ENCODE results near the gene SRA1.
"Not testable (repeated sequence)": the region's sequence is repeated elsewhere in the genome, so short reads cannot be mapped to it uniquely, and the experiment has no call there.

SRA1 gene

DNA sequence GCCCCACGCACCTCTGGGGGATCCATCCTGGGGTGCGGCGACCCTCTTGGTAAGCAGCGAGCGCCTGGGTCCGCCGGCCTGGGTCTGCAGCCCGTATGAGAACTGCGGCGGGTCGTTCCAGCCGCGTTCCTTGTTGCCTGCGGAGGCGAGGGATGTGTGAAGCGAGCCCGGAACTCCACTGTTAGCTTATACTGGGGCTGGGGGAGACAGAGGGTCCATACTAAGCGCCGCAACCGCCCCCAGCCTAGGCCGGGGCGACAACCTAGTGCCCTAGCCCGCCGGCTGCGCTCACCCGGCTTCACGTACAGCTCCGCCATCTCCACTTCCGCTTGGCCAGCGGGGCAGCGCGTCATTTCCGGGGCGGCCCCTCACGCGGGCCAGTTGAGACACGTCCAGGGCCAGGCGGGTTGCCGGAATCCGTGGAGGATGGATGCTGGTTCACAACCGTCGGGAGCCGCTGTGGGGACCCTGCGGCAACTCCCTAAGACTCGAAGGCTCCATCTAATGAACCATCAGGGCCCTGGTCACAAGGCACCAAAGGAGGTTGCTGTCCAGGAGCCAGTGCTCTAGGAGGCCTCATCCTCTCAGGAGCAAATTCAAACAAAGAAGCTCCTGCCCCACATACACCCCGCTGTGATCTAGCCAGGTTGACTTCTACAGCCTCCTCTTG lies at the start of gene SRA1:
SRA1 (minus strand) TSS at position 338 of the 670 bp plus-strand sequence; CDS start at position 317, 21 bp downstream.
- DNase-seq, result peak; percentile 91

DNA sequence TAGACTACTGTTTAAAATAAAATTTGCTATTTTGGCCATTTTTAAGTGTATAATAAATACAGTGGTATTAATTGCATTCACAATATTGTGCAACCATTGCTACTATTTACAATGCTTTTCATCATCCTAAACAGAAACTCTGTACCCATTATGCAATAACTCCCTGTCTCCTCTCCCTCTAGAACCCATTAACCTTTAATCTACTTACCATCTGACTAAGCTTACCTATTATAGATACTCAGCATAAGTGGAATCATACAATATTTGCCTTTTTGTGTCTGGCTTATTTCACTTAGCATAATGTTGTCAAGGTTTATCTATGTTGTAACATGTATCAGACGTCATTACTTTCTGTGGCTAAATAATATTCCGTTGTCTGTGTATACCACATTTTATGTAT lies 49.8 kb upstream of the SRA1 start:
- DNase-seq, result no peak

DNA sequence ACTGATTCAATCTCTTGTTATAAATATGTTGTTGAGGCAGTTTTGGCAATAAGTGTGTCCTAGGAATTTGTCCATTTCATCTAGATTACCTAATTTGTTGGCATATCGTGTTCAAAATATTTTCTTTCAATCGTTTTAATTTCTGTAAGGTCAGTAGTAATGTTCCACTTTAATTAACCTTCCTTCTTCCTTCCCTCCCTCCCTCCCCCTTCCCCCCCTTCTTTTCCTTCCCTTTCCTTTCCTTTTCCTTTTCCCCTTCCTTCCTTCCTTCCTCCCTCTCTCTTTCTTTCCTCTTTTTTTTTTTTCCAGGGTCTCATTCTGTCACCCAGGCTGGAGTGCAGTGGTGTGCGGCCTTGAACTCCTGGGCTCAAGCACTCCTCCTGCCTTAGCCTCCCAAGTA lies 48.6 kb upstream of the SRA1 start:
- DNase-seq, result no peak

DNA sequence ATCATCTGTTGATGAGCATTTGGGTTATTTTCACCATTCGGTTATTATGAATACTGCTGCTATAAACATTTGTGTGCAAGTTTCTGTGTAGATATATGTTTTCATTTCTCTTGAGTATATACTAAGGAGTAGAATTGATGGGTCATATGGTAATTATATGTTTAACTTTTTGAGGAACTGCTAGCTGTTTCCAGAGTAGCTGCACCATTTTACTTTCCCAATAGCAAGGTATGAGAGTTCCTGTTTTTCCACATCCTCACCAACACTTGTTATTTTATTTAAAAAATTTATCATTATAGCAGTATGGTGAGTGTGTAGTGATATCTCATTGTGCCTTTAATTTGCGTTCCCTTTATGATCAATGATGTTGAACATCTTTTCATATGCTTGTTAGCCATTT lies 46.5 kb upstream of the SRA1 start:
- no peak for DNase-seq

DNA sequence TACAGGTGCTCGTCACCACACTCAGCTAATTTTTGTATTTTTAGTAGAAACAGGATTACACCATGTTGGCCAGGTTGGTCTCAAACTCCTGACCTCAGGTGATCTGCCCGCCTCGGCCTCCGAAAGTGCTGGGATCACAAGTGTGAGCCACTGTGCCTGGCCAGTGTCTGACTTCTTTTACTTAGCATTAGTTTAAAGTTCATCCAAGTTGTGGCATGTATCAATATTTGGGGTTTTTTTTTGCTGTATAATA lies 46.1 kb upstream of the SRA1 start:
- not testable (repeated sequence) for DNase-seq

DNA sequence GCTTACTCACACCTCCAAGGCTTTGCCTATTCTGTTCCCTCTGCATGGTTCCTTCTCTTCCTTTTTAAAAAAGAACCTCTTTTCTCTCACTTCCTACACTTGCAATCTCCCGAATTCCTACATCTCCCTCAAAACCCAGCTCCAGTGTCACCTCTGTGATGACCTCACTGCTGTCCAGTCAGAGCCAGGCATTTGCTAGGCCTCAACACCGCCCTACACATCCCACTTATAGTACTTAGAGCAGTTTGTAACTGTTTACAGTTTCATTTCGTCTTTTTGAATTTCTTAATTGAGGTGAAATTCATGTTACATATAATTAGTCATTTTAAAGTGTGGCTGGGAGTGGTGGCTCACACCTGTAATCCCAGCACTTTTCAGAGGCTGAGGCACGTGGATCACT lies 44.9 kb upstream of the SRA1 start:
- DNase-seq, result no peak

DNA sequence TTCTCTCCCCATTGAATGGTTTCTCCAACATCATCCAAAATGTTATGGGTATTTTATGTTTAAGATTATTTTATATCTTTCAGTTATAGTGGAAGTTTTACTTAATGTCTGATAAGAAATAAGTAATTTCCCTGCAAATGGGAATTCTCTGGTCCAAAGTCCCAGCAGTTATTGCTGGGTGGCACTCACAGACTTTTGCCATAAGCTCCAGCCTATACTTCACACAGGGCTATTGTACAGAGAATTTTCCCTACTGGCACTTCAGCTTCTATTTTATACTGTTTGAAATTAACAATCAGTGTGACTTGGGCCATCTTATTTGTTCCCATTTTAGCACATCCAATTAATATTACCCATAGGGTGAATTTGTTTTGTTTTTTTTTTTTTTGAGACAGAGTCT lies 42.8 kb upstream of the SRA1 start:
- DNase-seq, result no peak

DNA sequence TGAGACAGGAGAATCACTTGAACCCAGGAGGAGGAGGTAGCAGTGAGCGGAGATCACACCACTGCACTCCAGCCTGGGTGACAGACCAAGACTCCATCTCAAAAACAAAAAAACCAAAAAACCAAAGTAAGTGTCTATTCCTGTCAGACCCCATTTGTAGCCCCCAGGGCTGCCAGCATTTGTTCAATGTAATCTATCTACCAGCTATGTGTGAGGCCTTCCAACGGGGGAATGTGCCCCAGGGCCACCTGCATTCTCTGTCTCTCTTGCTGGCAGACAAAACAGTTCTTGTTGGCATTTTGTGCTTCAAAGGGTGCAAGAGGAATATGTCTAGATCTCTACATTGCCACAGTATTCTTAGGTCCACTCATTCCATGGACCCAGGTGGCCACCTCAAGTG lies 41.6 kb upstream of the SRA1 start:
- no peak for DNase-seq

DNA sequence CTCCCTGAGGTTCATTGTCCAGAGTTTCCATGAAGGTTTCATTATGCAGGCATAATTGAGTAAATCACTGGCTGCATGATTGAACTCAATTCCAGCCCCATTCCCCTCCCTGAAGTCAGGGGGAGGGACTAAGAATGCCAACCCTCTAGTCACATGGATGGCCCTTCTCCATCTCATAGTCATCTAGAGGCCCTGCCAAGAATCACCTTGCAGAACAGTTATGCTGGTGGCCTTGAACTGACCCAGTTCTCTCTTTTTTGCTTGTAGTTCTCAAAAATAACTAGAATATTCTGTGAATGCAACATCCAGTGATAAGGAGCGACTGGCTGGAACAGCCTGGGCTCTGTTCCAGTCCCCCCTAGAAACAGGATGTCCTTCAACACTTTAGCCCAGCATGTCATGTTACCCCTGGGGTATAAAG lies 39.1 kb upstream of the SRA1 start:
- no peak for DNase-seq

DNA sequence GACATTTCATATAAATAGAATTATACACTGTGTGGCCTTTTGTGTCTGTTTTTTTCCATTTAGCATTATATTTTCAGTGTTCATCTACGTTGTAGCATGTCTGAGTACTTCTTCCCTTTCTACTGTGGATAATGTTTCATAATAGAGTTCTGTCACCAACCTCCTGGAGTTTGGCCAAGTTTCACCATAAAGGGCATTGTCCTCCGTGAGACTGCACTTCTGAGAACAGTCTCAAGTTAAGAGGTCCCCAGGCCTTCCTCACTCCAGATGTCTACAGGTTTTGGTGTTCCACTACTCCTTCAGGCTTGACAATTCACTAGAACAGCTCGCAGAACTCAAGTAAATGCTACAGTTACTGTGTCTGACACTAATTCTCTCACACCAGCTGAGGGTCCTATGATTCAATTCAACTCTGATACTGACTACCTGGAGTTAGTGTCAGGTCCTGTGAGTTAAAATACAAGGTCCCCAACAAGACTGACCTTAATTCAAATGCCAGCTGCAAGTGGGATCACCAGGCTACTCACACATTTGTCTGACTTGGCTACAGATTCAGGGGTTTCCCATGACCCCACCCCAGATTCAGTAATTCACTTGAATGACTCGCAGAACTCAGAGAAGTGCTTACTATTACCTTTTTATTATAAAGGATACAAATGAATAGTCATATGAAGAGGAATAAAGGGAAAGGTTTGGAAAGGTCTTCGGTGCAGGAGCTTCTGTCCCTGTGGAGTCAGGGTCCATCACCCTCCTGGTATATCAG lies 38.4 kb upstream of the SRA1 start:
- DNase-seq, result peak; percentile 10

DNA sequence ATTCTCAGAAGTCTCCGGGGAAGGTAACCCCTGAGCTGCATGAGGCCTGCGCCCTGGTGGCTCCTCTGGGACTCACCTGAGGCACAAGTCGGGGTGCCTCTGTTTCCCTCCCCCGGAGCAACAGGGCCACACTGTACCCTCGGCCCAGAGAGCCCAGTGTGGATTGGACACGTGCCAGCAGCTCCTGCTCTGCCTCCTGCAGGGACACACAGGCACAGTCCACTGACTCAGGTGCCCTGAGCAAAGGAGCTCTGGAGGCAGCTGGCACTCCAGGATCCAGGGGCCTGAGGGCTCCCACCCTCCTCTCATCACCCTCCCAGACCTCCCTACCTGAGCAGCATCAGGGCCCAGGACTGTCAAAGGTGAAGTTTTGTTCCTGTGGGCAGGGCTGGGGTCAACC lies 36.9 kb upstream of the SRA1 start:
- no peak for DNase-seq

DNA sequence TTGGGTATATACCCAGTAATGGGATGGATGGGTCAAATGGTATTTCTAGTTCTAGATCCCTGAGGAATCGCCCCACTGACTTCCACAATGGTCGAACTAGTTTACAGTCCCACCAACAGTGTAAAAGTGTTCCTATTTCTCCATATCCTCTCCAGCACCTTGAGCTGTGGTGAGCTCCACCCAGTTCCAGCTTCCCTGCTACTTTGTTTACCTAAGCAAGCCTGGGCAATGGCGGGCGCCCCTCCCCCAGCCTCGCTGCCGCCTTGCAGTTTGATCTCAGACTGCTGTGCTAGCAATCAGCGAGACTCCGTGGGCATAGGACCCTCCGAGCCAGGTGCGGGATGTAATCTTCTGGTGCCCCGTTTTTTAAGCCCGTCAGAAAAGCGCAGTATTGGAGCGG lies 35.8 kb upstream of the SRA1 start:
- DNase-seq, result not testable (repeated sequence)

DNA sequence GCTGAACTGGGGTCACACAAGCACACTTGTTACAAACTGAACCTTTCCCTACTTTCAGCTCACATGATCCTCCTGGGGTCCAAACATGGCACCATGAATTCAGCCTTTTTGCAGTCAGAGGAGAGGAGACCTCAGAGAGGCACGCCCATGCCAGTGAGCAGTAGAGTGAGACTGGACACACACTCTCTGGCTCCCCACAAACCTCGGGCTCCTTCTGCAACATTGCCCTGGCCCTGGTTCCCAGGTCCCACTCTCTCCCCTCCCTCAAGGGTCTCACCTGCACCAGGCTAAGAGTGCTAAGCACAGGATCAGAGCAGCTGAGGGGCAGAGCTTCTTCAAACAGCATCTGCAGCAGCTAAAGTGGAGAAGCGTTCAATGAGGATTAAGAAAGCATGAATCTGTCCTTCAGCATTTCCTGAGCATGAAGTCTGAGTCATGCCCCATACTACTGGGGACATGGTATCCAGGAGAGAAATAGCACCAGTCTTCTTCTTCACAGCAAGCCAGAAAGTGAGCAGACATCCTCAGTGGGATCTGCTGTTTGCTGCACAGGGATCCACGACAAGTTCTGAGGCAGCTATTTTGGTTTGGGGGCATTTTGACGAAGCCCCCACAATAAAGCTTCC lies 34.6 kb upstream of the SRA1 start:
- DNase-seq, result no peak

DNA sequence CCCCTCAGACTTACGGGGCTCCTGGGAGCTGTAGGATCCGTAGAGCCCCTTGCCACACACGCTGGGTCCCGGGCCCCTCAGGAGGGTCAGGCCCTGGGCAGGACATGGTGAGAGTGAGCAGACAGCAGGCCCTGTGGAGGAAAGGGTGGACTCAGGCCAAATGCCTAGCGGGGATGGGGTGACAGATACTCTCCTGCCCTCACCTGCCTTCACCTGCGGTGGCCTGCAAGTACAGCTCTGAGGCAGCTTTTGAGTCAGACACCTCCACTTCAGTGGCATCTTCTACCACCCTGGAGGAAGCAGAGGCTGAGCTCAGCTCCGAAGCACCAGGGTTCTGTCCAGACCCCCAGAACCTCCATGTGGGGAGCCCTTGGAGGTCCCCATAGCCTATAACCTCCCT lies 33.6 kb upstream of the SRA1 start:
- DNase-seq, result no peak

DNA sequence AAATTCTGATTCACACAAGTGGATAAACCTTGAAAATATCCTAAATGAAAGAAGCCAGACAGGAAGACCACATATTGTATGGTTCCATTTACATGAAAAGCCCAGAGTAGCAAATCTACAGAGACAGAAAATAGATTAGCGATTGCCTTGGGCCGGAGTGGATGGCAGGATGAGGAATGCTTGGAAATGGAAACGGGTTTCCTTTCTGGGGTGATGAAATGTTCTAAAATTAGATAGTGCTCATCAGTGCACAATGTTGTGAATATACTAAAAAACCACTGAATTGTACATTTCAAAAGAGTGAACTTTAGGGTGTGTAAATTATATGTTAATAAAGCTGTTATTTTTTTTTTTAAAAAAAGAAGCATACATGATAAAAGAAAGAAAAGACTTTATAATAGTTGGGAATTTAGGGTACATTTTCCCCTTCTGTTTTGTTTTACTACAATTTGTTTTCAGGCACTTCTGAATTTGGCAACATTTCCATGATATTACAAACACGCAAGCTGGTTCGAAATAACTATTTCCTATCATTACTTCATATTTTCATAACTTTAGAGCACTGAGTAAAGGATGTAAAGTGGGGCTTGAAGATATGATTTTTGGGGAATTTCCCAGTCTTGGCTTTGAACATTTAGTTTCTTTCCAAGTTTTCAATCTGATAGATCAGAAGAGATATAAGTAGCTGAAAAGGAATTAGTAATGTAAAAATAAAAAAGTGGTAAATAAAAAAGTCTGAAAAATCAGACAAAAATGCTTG lies 31.2 kb upstream of the SRA1 start:
- DNase-seq, result no peak

DNA sequence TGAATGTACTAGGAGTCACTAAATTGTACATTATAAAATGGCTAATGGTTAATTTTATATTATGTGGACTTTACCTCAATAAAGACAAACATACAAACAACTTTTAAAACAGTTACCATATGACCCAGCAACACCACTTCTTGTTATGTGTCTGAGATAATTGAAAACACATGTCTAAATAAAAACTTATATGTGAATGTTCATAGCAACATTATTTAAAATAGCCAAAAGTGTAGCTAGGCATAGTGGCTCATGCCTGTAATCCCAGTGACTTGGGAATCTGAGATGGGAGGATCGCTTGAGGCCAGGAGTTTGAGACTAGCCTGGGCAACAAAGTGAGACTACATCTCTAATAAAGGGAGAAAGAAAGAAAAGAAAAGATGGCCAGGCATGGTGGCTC lies 30.2 kb upstream of the SRA1 start:
- DNase-seq, result no peak

DNA sequence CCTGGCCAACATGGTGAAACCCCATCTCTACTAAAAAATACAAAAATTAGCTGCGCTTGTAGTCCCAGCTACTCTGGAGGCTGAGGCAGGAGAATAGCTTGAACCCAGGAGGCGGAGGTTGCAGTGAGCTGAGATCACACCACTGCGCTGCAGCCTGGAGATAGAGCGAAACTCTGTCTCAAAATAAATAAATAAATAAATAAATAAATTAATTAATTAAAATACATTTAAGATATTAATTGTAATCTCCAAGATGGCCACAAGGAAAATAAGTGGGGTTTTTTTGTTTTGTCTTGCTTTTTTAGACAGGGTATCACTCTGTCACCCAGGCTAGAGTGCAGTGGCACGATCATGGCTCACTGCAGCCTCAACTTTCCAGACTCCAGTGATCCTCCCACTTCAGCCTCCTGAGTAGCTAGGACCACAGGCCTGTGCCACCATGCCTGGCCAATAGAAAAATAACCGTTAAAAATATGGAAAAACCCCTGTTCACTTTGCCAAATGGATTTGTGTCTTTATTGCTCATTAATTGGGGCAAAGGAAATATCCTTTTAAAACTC lies 22.0 kb upstream of the SRA1 start:
- DNase-seq, result not testable (repeated sequence)

DNA sequence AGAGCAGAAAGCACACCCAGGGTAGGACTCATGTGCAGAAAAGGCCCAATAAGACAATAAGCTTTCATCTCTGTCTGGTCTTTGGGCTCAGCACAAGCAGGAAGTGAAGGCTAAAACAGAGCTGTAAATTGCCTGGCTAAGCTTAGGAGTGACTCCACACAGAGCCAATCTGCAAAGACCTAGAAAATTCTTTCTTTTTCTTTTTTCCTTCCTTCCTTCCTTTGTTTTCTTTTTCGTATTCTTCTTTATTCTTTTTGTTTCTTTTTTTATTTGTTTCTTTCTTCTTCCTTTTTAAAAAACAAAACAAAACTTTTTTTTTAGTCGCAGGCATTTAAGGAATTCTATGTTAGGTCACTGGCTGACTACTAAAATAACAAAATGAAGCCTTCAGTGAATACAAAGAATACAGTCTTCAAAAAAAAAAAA lies 19.5 kb upstream of the SRA1 start:
- DNase-seq, result no peak

DNA sequence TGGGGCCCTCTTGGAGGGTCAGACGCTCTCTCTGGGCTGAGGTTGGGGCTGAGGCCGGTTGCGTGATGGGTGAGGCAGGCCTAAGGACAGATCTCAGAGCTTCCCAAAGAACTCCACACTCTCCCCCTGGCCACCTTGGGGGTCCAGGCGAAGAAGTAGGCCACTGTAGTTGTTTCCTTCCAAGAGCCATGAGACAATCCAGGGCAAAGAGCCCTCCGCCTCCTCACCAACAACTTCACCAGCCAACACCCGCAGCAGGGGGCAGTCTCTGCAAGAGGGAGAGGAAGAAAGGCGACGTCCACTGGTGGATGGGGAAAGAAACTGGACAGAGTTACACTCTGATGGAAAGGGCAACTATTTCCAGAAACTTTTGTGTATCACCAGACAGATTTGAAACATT lies 18.0 kb upstream of the SRA1 start:
- DNase-seq, result no peak

DNA sequence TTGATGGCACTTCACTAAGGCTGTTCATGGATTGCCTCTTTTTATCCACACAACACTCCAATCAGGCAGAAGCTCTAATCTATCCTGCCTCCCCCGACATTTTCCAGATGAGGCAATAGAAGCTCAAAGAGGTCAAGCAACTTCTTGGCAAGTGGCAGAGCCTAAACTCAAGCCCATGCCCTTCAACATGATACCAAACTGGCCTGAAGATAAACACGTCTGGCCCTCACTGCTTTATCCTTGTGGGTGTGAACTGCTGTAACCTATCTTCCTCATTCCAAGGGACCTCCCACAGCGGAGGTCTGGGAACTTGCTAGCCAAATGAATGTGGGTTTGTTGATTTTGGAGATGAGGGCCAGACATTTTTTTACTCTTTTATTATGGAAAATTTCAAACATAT lies 16.9 kb upstream of the SRA1 start:
- DNase-seq, result no peak

DNA sequence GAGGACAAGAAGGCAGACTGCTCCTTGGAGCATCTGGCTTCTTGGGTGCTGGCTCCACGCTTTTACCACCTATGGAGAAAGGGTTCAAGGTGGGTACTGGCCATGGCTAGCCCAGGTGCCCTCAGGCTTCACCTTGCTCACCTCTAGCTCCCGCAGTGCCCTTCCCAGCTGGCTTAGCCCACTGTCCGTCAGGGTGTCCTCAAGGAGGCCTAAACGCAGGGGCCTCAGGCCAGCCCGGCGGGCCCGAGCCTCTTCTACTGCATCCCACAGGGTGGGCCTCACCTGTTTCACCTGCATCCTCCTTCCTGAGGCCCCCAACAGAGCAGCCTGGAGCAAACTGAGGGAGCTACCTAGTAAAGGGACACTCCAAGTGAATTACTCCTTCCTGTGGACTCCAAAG lies 16.4 kb upstream of the SRA1 start:
- DNase-seq, result no peak

DNA sequence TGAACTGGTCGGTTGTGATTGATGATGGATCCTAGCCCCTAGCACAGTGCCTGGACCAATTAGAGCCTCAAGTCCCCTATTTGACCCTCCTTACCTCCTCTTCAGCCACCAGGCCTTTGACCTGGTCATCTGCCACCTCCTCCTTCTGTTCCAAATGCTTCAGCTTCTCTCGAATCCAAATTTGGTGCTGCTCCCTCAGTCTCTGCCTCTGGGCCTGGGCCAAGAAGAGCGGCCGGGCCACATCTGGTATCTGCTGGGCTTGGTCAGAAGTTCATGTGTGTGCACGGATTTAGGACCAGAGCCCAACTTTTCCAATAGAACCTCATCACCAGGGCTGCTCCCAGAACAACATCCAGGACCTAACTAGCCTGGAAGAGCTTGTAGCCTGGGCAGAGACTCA lies 13.8 kb upstream of the SRA1 start:
- DNase-seq, result no peak

DNA sequence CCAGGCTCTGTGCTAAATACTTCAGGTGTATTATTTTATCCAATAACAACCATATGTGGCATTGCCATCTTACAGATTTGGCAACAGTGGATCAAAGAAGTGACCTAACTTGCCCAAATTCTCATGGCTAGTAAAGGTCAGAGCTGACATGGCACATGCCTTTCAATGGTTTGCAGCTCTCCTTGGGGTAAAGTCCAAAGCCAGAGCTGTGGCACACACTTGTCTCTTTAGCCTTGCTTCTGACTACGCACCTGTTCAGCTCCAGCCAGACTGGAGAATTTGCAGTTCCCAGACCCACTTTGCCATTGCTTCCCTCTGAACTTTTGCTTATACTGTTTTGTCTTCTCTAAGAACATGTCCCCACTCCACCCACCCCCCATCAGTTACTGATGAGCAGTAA lies 13.2 kb upstream of the SRA1 start:
- no peak for DNase-seq

DNA sequence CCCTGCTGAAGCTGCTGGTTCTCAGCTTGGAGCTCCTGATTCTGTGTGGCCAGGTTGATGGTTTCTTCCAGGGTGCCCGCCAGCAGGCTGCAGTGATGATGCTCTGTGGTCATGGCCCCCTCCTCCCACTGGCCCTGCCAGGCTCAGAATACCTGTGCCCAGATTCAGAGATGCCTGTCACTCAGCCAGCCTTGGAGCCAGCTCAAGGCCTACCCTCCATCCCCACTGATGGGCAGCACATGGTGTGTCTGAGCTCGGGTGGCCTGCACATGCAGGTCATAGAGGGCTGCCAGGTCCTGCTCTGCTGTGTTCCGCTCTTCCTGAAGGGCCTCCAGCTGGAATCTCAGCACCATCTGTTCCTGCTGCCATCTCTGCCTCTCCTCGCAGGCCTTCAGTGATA lies 12.8 kb upstream of the SRA1 start:
- no peak for DNase-seq

All from COR-L47 (cell line).